HG03135 (cell line): ENCODE data around the gene STOML1.
"Not testable (repeated sequence)": the region's sequence is repeated elsewhere in the genome, so short reads cannot be mapped to it uniquely, and the experiment has no call there.

Experiments used
- ATAC-seq: cut with Tn5 transposase; IDR thresholded peaks from one replicate; pipeline ENCODE4 v1.9.1; 2021; ENCODE audit warnings: mild to moderate bottlenecking, moderate library complexity; ENCODE audit not compliant: unreplicated experiment

The STOML1 gene

DNA sequence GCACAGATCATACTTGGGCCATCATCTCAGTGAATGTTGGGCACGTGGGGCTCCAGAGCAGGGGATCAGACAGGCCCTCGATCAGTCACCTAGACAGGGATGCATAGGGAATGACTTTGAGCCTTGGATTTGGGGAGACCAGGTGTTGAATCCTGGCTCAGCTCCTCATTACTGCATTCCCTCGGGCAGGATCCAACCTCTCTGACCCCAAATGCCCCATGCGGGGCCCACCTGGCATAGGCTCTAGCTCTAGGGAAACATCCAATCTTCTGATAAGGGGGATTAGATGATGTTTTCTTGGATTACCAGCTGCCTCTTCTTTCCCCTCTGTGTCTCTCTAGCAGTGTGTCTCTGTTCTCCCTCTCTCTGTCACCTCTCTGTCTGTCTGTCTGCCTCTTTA lies 43.1 kb downstream of the STOML1 start:
- no peak for ATAC-seq

- no peak for ATAC-seq
Observed at GRCh38 chr15:73948396-73948795, 43.7 kb downstream of the STOML1 start.

DNA sequence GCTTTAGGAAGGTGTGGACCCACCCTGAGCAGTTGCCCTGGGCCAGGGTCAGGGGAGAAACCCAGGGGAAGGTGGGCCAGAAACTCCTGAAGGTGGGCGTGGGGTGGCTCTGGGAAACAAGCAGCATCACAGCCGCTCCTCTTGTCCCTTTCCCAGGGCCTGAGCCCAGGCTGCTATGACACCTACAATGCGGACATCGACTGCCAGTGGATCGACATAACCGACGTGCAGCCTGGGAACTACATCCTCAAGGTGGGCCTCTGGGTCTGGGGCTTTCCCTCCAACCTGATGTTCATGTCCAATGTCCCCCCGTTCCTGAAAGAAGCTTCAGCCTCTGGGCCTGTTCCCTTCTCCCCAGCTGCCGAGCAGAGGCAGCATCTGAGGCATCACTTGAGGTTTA lies 44.4 kb downstream of the STOML1 start:
- ATAC-seq = no peak

- no peak for ATAC-seq
Observed at GRCh38 chr15:73946795-73947370, 45.2 kb downstream of the STOML1 start.

GRCh38 chr15:73946046-73946721 lies 45.9 kb downstream of the STOML1 start:
- ATAC-seq = no peak

GRCh38 chr15:73945130-73945508 lies 47.0 kb downstream of the STOML1 start:
- ATAC-seq = no peak

DNA sequence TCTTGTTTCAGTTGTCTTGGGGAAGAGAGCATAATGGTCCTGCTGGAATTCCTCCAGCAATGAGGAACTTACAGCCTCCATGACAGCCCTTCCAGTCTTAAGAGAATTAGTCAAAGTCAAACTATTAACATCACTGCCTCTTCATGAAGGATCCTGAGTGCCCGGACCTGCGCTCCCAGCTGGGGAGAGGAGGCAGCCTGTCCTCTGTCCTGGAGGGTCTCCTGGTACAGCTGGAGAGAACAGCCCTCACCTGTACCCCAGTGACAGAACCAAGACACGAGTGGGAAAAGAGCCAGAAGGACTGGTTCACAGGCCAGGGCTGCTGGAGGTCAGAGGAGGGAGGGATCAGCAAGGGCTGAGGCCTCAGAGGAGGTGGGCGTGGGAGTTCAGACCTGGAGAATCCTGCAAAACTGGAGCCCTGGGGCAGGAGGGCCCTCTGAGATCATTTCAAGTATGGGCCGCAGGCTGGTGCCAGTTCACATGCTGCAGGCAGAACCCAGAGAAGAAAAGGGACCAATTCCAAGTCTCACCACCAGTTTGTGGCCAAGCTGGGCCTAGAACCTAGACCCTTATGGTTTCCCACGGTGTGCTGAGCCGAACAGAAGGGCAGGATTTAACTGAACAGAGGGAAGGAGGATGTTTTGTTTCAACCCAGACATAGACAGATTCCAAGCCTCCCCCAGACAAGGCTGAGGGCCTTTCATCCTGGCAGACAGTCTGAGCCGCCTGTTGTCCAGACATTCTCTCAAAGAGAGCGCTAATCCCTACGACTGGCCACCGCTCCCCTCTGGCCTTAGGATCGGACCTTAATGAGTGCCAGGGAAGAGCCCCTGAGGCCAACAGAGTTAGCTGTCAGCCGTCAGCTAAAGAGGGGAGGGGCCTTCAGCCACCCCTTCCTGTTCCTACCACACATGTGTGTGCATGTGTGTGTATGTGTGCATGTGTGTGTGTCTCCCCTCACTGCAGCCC lies 47.6 kb downstream of the STOML1 start:
- ATAC-seq = no peak

DNA sequence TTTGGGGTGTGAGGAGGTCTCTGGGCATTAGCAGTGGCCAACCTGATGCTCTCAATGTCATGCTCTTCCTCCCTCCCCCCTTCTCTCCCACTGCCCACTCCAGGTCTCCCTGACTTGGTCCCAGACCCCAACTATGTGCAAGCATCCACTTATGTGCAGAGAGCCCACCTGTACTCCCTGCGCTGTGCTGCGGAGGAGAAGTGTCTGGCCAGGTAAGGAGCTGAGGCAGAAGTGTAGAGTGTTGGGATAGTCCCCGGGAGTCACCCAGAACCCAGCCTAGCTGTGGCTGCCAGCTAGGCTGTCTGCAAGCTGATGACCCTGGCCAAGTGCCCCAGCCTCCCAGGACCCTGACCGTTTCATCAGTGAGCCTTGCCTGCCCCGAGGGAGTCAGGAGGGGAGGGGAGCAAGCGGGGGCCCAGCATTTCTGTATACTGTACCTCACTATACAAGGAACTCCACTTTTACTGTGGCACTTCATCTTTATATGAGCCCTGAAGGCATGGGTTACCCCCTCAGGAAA lies 49.3 kb downstream of the STOML1 start:
- no peak for ATAC-seq

DNA sequence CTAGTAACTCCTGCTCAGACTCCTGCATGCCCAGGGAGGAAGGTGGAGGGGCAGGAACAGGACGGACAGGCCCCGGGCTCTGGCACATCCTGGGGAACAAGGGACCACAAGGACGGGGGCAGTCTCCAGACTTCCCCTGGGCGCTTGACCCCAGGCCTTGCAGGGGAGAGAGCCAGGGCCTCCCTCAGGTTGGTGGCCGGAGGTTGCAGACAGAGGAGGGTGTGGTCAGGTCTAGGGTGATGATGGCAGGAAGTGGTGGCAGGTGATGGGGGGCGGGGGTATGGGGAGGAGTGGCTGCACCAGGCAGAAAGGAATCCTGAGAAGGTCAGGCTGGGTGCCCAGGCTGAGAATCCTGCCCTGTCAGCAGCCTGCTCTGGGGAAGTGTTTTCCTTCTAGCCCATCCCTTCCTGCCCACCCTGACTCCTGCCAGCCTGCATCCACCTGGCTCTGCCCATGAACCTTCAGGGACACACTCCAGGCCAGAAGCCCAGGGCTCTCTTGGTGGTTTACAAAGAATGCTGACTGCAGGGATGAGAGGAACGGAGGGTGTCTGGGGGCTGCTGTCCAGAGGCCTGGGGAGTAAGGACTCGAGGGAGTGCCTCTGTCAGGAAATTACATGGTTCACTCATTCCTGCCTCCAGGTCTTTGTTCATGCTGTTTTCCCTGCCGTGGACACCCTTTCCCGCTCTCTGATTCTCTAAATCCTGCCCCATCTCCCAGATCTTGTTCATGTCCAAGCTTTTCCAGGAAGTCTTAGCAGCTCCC lies 50.0 kb downstream of the STOML1 start:
- ATAC-seq = no peak

- ATAC-seq = no peak
Observed at GRCh38 chr15:73941449-73941848, 50.6 kb downstream of the STOML1 start.

GRCh38 chr15:73941044-73941443 lies 51.1 kb downstream of the STOML1 start:
- no peak for ATAC-seq

DNA sequence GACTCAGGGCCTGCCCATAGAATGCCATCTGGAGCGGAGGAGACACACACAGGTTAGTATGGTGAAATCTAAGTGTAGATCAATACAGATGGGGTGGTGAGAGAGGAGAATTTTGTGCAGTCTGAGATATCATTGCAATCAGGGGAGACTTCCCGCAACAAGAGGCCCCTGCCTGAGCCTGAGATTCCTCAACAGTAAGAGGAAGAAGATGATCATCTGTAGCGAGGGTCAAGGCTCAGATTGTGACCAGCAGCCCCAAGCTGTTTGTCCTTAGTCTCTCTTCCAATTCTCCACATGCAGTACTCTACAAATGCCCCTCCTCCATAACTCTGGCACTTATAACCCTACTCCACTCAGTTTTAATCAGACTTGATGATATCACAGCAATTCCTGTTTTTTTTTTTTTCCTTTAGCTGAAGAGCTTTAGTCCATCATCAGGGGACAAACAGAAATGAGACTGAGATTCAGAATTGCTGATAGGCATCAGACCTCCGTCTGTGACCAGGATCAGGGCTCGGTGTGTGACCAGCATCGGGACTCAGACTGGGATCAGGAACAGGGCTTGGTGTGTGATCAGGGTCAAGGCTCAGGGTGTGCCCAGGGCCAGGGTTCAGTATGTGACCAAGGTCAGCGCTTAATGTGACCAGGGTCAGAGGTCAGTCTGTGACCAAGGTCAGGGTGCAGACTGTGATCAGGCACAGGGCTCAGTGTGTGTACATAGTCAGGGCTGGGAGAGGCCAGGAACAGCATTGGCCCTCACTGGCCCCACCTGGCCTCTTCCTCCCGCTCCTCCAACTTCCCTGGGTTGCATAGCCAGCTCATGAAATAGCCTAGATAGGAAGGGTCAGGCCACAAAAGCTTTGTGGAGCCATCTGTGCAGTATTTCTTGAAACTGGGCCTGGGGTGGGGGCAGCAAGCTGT lies 51.8 kb downstream of the STOML1 start:
- no peak for ATAC-seq

GRCh38 chr15:73939138-73939537 lies 53.0 kb downstream of the STOML1 start:
- ATAC-seq = no peak

DNA sequence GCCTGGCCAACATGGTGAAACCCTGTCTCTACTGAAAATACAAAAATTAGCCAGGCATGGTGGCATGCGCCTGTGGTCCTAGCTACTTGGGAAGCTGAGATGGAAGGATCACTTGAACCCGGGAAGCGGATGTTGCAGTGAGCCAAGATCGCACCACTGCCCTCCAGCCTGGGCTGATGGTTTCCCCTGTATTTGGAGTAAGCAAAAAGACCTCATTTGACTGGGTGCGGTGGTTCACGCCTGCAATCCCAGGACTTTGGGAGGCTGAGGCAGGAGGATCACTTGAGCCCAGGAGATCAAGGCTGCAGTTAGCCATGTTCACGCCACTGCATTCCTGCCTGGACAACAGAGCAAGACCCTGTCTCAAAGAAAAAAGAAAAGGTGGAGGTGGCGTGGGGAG lies 53.6 kb downstream of the STOML1 start:
- ATAC-seq = not testable (repeated sequence)

- ATAC-seq = no peak
Observed at GRCh38 chr15:73937726-73938125, 54.4 kb downstream of the STOML1 start.

DNA sequence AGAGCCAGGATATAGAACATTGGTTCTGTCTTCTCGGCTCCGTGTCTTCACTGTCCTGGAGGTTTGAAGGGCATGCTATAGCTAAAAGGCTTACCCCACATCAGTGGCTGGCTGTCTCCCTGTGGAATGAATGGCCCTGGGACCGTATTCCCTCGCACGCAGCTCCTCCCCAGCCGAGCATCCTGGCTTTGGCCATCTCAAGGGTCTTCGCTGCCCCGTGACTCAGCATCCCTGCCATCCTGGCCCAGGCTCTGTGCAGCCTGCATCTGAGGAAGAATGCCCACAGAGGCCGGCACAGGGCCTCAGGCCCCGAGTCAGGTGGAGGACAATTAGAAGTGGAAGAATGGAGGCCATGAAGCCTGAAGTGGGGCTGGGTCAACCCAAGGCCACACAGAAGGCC lies 54.8 kb downstream of the STOML1 start:
- no peak for ATAC-seq

DNA sequence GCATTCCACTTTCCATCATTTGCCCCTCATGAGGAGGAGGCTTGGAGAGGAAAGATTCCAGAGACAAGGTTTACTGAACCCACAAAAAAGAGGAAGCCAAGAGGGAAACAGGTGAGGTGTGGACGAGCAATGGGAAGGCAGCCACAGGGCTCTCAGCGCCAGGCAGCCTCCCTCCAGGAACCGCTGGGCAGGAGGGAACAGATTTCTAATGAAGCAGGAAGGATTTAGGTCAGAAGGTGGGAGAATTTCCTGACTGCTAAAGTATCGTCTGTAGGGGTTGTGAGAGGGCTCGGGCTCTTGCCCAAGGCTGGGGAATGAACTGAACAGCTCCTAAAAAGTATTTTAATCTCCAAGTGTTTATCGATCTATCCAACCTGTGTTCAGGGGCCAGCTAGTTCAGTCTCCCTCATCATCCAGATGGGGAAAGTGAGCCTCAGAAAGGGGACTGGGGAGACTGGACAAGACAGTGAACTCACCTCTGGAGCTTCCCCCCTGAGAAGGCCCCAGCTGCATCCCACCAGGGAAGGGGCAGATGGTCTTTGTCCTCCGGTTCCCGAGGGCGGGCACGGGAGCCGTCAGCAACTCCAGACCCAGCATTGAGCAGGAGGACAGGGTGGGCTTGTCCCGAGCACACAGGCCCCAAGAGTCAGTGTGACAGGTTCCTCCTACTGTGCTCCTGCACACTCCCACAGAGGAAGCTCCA lies 55.4 kb downstream of the STOML1 start:
- ATAC-seq = no peak

DNA sequence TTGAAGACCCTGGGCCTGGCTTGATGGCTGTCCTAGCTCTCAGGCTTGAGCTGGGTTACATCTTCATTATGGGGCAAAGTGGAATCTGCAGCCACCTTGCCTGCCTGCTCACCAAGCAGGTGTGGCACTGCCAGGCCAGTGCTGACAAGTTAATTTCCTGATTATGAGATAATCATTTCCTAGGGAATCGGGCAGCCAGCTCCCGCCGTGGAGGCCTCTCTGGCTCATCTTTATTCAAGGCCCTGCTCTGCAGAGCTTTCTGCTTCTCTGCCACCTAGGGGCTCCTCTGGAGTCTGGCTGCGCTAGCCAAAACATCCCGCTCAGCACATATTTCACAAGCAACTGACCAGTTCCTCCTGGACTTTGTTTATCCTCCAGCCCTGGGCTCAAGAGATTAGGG lies 55.9 kb downstream of the STOML1 start:
- no peak for ATAC-seq

DNA sequence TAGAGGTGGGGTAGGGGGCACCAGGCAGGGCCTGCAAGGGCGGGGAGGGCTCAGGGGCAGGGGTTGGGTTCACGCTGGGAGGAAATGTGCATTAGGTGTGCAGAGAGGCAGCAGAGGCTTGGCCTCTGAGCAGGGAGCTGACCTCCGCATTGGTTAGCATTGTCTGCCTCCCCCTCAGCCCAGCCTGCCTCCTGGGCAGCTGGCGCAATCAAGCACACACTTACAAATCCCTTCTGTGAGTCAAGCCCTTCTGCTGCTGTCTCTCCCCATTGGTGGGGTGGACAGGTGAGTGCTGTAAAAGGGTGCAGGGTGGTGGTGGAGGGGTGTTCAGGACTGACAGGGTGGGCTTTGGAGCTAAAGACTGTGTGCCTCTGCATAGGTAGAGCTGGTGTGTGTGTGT lies 56.5 kb downstream of the STOML1 start:
- ATAC-seq = no peak
